SK-N-SH (cell line): ENCODE measurements around the gene GLDC. TPM values are rescaled to one million over a fixed set of nuclear protein-coding genes. Genes with fewer than 3 reads are reported as not detected.

Experiments
- CTCF ChIA-PET: fragments of 300-600, 350-600 bp; formaldehyde crosslinking; extraction: SDS; loops from one replicate; lab custom pipeline; 2021; lab: Yijun Ruan, JAX
- POLR2A ChIA-PET: fragments of 350-600 bp; sonication (Branson Sonifier 250); formaldehyde crosslinking; extraction: SDS; loops from one replicate; lab custom pipeline; 2020; ENCODE audit warnings: antibody characterized with exemption, inconsistent platforms; lab: Yijun Ruan, JAX
- DNase-seq: peaks from one replicate; pipeline ENCODE4 v3.0.0; 2012
- H2AFZ ChIP-seq: fragments of 200-600 bp; sonication (generic); 2 replicates; pipeline ENCODE4 v1.8.1; 2016; ENCODE audit warnings: antibody characterized with exemption, mild to moderate bottlenecking, low read depth
- H3F3A ChIP-seq: fragments of 200-600 bp; sonication (generic); replicated peaks from 2 replicates; pipeline ENCODE3; 2016; ENCODE audit warnings: antibody characterized with exemption, mild to moderate bottlenecking; ENCODE audit not compliant: insufficient read depth
- H3K27ac ChIP-seq, 2 experiments: fragments of 200-500 bp in 1 of 2; fragments of 200-600 bp in 1 of 2; sonication (Bioruptor generic) in 1 of 2; sonication (generic), shearing (Covaris generic) in 1 of 2; 2 replicates each; pipeline versions ENCODE4 v1.5.1 to v1.6.1; 2014 to 2016; ENCODE audit warnings: low read depth in 2 of 2, inconsistent platforms in 1 of 2, low read length in 1 of 2, mild to moderate bottlenecking in 1 of 2, mixed read lengths in 1 of 2
- H3K27me3 ChIP-seq: fragments of 200-600 bp; sonication (generic), shearing (Covaris generic); 2 replicates; pipeline ENCODE4 v1.6.1; 2016; ENCODE audit warnings: mixed run types; ENCODE audit not compliant: insufficient read depth
- H3K36me3 ChIP-seq, 2 experiments: fragments of 200-500 bp in 1 of 2; fragments of 200-600 bp in 1 of 2; sonication (Bioruptor generic) in 1 of 2; sonication (generic) in 1 of 2; replicated peaks in 1 of 2; 2 replicates each; pipeline versions ENCODE3 to v1.5.1; 2014 to 2016; ENCODE audit warnings: low read length in 1 of 2, mild to moderate bottlenecking in 1 of 2; ENCODE audit not compliant: insufficient read depth in 2 of 2, control insufficient read depth in 1 of 2
- H3K4me1 ChIP-seq, 2 experiments: fragments of 200-500 bp in 1 of 2; fragments of 200-600 bp in 1 of 2; sonication (Bioruptor generic) in 1 of 2; sonication (generic), shearing (Covaris generic) in 1 of 2; 2 replicates each; pipeline versions ENCODE4 v1.5.1 to v1.6.1; 2014 to 2016; ENCODE audit warnings: low read depth in 1 of 2, low read length in 1 of 2, mixed run types in 1 of 2; ENCODE audit not compliant: insufficient read depth in 2 of 2, control insufficient read depth in 1 of 2
- H3K4me2 ChIP-seq: fragments of 200-600 bp; sonication (generic), shearing (Covaris generic); 2 replicates; pipeline ENCODE4 v1.6.1; 2017; ENCODE audit warnings: mixed run types
- H3K4me3 ChIP-seq, 2 experiments: fragments of 200-500 bp in 1 of 2; fragments of 200-600 bp in 1 of 2; sonication (Bioruptor generic) in 1 of 2; sonication (generic), shearing (Covaris generic) in 1 of 2; 2 replicates each; pipeline versions ENCODE4 v1.5.1 to v1.8.1; 2014 to 2016; ENCODE audit warnings: low read depth in 2 of 2, inconsistent platforms in 1 of 2, low read length in 1 of 2, mild to moderate bottlenecking in 1 of 2, mixed read lengths in 1 of 2, moderate library complexity in 1 of 2
- H3K79me2 ChIP-seq: fragments of 200-600 bp; sonication (generic); 2 replicates; pipeline ENCODE4 v1.8.1; 2017; ENCODE audit warnings: mild to moderate bottlenecking; ENCODE audit not compliant: insufficient read depth
- H3K9ac ChIP-seq: fragments of 200-600 bp; sonication (generic); 2 replicates; pipeline ENCODE4 v1.6.1; 2017; ENCODE audit warnings: mixed run types
- H3K9me2 ChIP-seq: fragments of 200-600 bp; sonication (generic); 2 replicates; pipeline ENCODE4 v1.6.1; 2017; ENCODE audit warnings: mixed run types
- H3K9me3 ChIP-seq: fragments of 200-600 bp; sonication (generic); 2 replicates; pipeline ENCODE4 v1.6.1; 2017; ENCODE audit warnings: mixed run types, mild to moderate bottlenecking, moderate library complexity
- H4K20me1 ChIP-seq: fragments of 200-600 bp; sonication (generic); 2 replicates; pipeline ENCODE4 v1.6.1; 2017; ENCODE audit warnings: mild to moderate bottlenecking, mixed run types; ENCODE audit not compliant: insufficient read depth
- CHD2 ChIP-seq: fragments of 150-350 bp; IDR thresholded peaks from 2 replicates; pipeline ENCODE4 v1.6.1; 2018; ENCODE audit warnings: low read length; ENCODE audit not compliant: partially characterized antibody
- EP300 ChIP-seq, 2 experiments: IDR thresholded peaks; 2 replicates each; pipeline versions ENCODE4 v1.4.0 to v1.6.1; 2012; ENCODE audit warnings: borderline replicate concordance in 1 of 2, low read depth in 1 of 2, low read length in 1 of 2
- EZH2phosphoT487 ChIP-seq: fragments of 200-600 bp; sonication (generic); IDR thresholded peaks from 2 replicates; pipeline ENCODE4 v1.6.1; 2017; ENCODE audit warnings: low read depth, mixed run types, mild to moderate bottlenecking, antibody characterized with exemption, moderate library complexity, borderline replicate concordance
- FOSL2 ChIP-seq: IDR thresholded peaks from 2 replicates; pipeline ENCODE4 v1.4.0; 2012; ENCODE audit warnings: low read depth, mild to moderate bottlenecking, moderate library complexity, borderline replicate concordance
- FOXJ3 ChIP-seq: sonication (generic); formaldehyde crosslinking; IDR thresholded peaks from 2 replicates; pipeline ENCODE4 v1.5.1; 2020; ENCODE audit warnings: mild to moderate bottlenecking, missing genetic modification reagents
- FOXM1 ChIP-seq: IDR thresholded peaks from 2 replicates; pipeline ENCODE4 v1.4.0; 2012; ENCODE audit warnings: low read depth, mild to moderate bottlenecking
- GABPA ChIP-seq: IDR thresholded peaks from 2 replicates; pipeline ENCODE4 v1.4.0; 2012; ENCODE audit warnings: low read depth, mild to moderate bottlenecking
- JUND ChIP-seq: IDR thresholded peaks from 2 replicates; pipeline ENCODE4 v1.4.0; 2012
- RCOR1 ChIP-seq: fragments of 150-350 bp; IDR thresholded peaks from 2 replicates; pipeline ENCODE4 v1.6.1; 2017; ENCODE audit warnings: antibody characterized with exemption, low read length
- RFX5 ChIP-seq: IDR thresholded peaks from 2 replicates; pipeline ENCODE4 v1.6.1; 2012; ENCODE audit warnings: mild to moderate bottlenecking, improper control_type of control experiment, low read length
- SIN3A ChIP-seq: IDR thresholded peaks from 2 replicates; pipeline ENCODE4 v1.6.1; 2012; ENCODE audit warnings: low read depth, mild to moderate bottlenecking, low read length, moderate library complexity, borderline replicate concordance
- TAF1 ChIP-seq: IDR thresholded peaks from 2 replicates; pipeline ENCODE4 v1.6.1; 2012; ENCODE audit warnings: low read depth, mild to moderate bottlenecking, low read length, moderate library complexity, borderline replicate concordance
- TEAD4 ChIP-seq: IDR thresholded peaks from 2 replicates; pipeline ENCODE4 v1.4.0; 2012; ENCODE audit warnings: mild to moderate bottlenecking, borderline replicate concordance; ENCODE audit not compliant: insufficient read depth
- WGBS: methylation state at CpG from one replicate; pipeline ENCODE4 v1.1.6; 2017; ENCODE audit warnings: low lambda C conversion rate; 5-methylcytosine and 5-hydroxymethylcytosine counted together
- polyA plus RNA-seq, 3 experiments: library from polyadenylated mRNA; depleted of rRNA; stranded (reverse); fragments of >200 nt; gene quantifications; 2 replicates each; pipeline ENCODE4 v1.2.3, GENCODE V29; 2012
- TF ChIP-seq, protein P1 (sequence below): fragments of 150-350 bp; IDR thresholded peaks from 2 replicates; pipeline ENCODE4 v1.6.1; 2016; ENCODE audit warnings: mild to moderate bottlenecking, low read depth, low read length
- TF ChIP-seq, protein P2 (sequence below): IDR thresholded peaks from 2 replicates; pipeline ENCODE4 v1.4.0; 2012; ENCODE audit warnings: low read depth, borderline replicate concordance
- TF ChIP-seq, protein P3 (sequence below): IDR thresholded peaks from 2 replicates; pipeline ENCODE4 v1.4.0; 2012; ENCODE audit warnings: low read depth
- TF ChIP-seq, protein P4 (sequence below): IDR thresholded peaks from 2 replicates; pipeline ENCODE4; 2012
- TF ChIP-seq, protein P5 (sequence below): IDR thresholded peaks from 2 replicates; pipeline ENCODE4 v1.4.0; 2012; ENCODE audit warnings: low read depth, borderline replicate concordance

The GLDC gene
- polyA plus RNA-seq, 1 of the 3 experiments (the other 2 are of a cell fraction) = 4.1 TPM

DNA sequence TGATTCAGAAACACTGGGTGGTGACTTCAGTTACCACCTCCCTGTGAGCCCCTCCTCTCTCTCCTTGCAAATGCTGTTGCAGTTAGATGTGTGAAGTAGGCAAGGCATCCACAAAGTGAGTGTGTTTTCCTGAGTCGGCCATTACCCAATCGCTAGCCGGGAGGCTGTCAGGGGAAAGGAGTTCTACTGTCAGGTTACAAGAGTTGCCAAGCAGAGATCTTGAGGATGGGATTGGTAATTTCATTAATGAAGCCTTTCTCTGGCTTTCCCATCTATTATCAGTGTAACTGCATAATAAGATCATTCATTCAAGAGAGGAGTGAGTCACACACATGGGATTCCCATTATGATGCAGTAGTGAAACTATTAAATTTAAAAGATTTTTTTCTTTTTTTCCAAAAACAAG, 106.9 kb downstream of the GLDC start:
- no peak for DNase-seq
- no peak overlapping the region for H2AFZ ChIP-seq
- ChIA-PET POLR2A (no interaction called here), CTCF (no interaction called here)
- H3K36me3 ChIP-seq = no peaks in the 10 kb centered on the region
- H3K9me2 ChIP-seq = no peaks in the 10 kb centered on the region
- no peaks in the 10 kb centered on the region for H3K9me3 ChIP-seq
- H3K27ac ChIP-seq = peak overlapping the region in 1 of 2 experiments; percentile 51; a peak in 2 of 4 replicates
- no peaks in the 10 kb centered on the region for H4K20me1 ChIP-seq
- peak; percentile 19; the same call in 1 of the 2 replicates for TF ChIP-seq FOSL2
- TF ChIP-seq TAF1 = no peak
- no peak overlapping the region for H3K4me3 ChIP-seq
- H3K79me2 ChIP-seq = no peaks in the 10 kb centered on the region
- no peaks in the 10 kb centered on the region; a peak in 1 of 4 replicates for H3K4me1 ChIP-seq
- no peaks in the 10 kb centered on the region for H3K27me3 ChIP-seq
- H3K9ac ChIP-seq = no peak overlapping the region
- WGBS = 60% methylated on average over 3 of the region's 3 CpGs
- H3F3A ChIP-seq = no peaks in the 10 kb centered on the region
- H3K4me2 ChIP-seq = no peak overlapping the region

DNA sequence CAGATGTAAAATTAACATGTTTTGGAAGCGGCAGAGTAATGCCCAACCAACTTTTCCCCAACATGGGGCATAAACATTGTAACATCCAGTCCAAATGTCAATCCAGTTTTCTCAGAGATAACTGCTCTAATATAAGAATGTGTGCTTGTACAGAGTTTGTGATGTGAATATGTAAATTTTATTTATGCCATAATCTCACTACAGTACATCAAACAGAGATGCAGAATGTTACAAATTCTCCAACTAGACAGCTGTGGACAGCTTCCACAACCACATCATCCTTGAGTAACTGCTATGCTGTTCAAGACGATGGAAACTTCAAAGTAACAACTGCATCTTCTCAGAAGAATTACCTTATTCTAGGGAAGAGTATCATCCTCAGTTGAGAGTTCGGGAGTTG, 109.9 kb downstream of the GLDC start:
- POLR2A ChIA-PET = no interaction called here
- H3K9me2 ChIP-seq = no peaks in the 10 kb centered on the region
- WGBS = 95% methylated on average over 3 of the region's 3 CpGs
- no peak overlapping the region for H3K4me2 ChIP-seq
- no peak overlapping the region for H3K27ac ChIP-seq
- H3K4me3 ChIP-seq = no peak overlapping the region
- H3F3A ChIP-seq = no peaks in the 10 kb centered on the region
- H3K9ac ChIP-seq = no peak overlapping the region
- H3K9me3 ChIP-seq = no peaks in the 10 kb centered on the region
- H3K27me3 ChIP-seq = no peaks in the 10 kb centered on the region
- H3K36me3 ChIP-seq = no peaks in the 10 kb centered on the region
- DNase-seq = no peak
- H3K4me1 ChIP-seq = no peaks in the 10 kb centered on the region; a peak in 1 of 4 replicates
- H2AFZ ChIP-seq = no peak overlapping the region
- H3K79me2 ChIP-seq = no peaks in the 10 kb centered on the region
- TF ChIP-seq TEAD4 (no peak), CHD2 (no peak), EP300 (IDR thresholded peaks at IDR 0.05; ENCODE audit: borderline replicate concordance in 1 of 2, low read depth in 1 of 2, low read length in 1 of 2) (no peak), EZH2phosphoT487 (no peak), SIN3A (no peak), RFX5 (no peak), JUND (no peak), FOXM1 (no peak), FOXJ3 (no peak), RCOR1 (no peak), GABPA (no peak)
- TF ChIP-seq, protein P1, sequence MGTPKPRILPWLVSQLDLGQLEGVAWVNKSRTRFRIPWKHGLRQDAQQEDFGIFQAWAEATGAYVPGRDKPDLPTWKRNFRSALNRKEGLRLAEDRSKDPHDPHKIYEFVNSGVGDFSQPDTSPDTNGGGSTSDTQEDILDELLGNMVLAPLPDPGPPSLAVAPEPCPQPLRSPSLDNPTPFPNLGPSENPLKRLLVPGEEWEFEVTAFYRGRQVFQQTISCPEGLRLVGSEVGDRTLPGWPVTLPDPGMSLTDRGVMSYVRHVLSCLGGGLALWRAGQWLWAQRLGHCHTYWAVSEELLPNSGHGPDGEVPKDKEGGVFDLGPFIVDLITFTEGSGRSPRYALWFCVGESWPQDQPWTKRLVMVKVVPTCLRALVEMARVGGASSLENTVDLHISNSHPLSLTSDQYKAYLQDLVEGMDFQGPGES = no peak
- TF ChIP-seq, protein P2, sequence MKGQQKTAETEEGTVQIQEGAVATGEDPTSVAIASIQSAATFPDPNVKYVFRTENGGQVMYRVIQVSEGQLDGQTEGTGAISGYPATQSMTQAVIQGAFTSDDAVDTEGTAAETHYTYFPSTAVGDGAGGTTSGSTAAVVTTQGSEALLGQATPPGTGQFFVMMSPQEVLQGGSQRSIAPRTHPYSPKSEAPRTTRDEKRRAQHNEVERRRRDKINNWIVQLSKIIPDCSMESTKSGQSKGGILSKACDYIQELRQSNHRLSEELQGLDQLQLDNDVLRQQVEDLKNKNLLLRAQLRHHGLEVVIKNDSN = no peak
- TF ChIP-seq, protein P3, sequence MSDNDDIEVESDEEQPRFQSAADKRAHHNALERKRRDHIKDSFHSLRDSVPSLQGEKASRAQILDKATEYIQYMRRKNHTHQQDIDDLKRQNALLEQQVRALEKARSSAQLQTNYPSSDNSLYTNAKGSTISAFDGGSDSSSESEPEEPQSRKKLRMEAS = no peak
- TF ChIP-seq, protein P4, sequence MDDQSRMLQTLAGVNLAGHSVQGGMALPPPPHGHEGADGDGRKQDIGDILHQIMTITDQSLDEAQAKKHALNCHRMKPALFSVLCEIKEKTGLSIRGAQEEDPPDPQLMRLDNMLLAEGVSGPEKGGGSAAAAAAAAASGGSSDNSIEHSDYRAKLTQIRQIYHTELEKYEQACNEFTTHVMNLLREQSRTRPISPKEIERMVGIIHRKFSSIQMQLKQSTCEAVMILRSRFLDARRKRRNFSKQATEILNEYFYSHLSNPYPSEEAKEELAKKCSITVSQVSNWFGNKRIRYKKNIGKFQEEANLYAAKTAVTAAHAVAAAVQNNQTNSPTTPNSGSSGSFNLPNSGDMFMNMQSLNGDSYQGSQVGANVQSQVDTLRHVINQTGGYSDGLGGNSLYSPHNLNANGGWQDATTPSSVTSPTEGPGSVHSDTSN = no peak
- TF ChIP-seq, protein P5, sequence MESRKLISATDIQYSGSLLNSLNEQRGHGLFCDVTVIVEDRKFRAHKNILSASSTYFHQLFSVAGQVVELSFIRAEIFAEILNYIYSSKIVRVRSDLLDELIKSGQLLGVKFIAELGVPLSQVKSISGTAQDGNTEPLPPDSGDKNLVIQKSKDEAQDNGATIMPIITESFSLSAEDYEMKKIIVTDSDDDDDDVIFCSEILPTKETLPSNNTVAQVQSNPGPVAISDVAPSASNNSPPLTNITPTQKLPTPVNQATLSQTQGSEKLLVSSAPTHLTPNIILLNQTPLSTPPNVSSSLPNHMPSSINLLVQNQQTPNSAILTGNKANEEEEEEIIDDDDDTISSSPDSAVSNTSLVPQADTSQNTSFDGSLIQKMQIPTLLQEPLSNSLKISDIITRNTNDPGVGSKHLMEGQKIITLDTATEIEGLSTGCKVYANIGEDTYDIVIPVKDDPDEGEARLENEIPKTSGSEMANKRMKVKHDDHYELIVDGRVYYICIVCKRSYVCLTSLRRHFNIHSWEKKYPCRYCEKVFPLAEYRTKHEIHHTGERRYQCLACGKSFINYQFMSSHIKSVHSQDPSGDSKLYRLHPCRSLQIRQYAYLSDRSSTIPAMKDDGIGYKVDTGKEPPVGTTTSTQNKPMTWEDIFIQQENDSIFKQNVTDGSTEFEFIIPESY = no peak
- no peaks in the 10 kb centered on the region for H4K20me1 ChIP-seq
- CTCF ChIA-PET = no interaction called here
